NCI-H446 treated with DMSO at 0.1 percent for 48 hours (cell line): Measurements from ENCODE around the gene KANSL1.
"Not testable (repeated sequence)": the region's sequence is repeated elsewhere in the genome, so short reads cannot be mapped to it uniquely, and the experiment has no call there.

Source experiments
- DNase-seq: peaks from one replicate; lab custom pipeline; 2025; lab: John Stamatoyannopoulos, UW

KANSL1 gene

GRCh38 chr17:46117117-46117516 is 76.1 kb downstream of the KANSL1 start:
- DNase-seq, result no peak

DNA sequence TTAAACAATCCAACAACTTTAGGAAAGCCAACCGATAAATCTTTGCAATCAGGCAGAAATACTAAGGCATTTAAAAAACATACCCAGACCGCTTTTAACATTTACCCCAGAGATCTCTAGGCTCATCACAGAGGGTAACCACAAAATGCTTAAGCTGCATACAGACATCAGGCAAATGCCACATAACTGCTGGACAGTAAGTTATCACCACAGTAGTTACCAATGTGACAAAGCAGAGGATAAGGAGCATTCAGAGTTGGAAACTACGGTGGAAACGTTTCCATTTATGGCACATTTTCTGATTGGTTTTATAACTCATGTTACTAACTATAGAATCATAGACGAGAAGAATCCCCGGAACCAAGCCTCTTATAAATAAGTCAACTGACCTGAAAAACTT is 77.5 kb downstream of the KANSL1 start:
- no peak for DNase-seq

DNA sequence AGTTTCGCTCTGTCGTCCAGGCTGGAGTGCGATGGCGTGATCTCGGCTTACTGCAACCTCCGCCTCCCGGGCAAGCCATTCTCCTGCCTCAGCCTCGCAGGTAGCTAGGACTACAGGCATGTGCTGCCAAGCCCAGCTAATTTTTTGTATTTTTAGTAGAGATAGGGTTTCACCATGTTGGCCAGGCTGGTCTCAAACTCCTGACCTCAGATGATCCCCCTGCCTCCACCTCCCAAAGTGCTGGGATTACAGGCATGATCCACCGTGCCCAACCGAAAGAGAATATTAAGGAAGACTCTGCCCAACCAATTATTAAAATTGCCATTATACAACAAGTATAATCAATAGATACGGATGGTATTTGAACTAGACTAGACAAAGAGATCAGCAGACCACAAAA is 82.0 kb downstream of the KANSL1 start:
- not testable (repeated sequence) for DNase-seq

DNA sequence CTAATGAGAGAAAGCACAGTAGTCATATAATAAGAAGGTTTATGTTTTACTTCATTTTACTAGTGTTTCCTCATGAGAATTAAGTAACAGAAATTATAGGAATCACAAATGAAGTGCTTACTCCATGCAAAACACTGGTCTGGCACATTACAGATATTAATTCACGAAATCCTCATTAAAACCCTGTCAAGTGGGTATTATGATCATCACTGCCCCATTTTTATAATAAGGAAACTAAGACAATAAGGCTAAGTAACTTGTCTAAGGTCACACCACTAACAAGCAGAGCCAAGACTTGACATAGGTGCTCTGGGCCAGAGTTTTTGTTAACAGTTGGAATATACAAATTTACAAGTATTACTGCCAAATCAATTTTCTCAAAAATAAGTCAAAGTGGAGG is 83.0 kb downstream of the KANSL1 start:
- DNase-seq, result no peak

- no peak for DNase-seq
These were observed 83.5 kb downstream of the KANSL1 start for GRCh38 chr17:46109603-46110189.

DNA sequence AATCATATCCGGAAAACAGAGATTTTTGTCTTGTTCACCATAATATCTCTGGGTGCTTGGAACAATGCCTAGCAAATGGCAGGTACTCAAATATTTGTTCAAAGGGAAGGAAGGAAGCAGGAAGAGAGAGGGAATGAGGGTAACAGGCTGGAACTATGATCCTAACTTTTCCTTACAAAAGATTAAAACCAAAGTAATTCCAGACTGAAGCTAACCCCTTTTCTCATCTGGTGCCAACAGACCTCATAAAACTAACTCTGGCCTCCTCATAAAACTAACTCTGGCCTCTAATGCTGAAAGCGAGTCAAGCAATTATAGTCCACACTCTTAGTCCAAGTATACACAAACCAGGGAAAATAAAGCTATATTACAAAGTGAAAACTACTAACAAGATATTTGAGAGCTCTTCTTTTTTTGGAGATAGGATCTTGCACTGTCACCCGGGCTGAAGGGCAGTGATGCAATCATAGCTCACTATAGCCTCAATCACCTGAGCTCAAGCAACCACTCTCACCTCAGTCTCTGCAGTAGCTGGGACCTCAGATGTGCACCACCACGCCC is 84.6 kb downstream of the KANSL1 start:
- no peak for DNase-seq

DNA sequence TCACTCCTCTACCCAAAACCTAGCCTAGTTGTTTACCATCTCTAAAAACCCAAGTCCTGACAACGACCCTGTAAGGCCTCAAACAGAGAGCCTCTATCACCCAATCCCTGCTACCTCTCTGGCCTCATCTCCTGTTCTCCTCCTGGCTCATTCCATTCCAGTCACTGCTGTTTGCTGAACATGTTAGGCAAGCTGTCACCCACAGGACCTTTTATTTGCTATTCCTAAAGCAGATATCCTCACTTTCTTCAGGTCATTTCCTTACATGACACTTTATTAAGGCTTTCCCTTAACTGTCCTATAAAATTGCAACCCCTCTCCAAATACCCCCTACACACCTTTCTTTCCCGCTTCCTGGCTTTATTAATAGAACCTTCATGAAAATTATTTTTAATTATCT is 85.1 kb downstream of the KANSL1 start:
- no peak for DNase-seq

GRCh38 chr17:46106966-46107644 is 86.1 kb downstream of the KANSL1 start:
- no peak for DNase-seq

DNA sequence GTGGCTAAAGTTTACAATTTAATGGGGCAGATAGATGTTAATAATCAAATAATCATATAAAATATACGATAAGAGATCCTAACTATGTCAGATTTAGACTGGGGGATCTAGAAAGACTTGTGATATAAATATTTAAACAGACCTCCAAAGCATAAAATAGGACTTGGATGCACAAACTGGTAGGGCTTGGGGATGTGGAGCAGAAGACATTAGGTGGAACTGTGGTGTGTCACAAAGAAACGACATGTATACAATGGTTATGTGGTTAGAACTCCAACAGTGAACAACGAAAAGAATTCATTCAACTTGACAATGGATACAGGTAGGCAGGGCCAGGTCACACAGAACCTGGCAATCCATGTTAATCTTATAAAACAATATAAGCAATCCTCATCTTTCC is 90.4 kb downstream of the KANSL1 start:
- DNase-seq, result not testable (repeated sequence)

- DNase-seq, result not testable (repeated sequence)
These were observed 91.2 kb downstream of the KANSL1 start for GRCh38 chr17:46101785-46102617.

GRCh38 chr17:46100590-46100989 is 92.6 kb downstream of the KANSL1 start:
- no peak for DNase-seq

- DNase-seq, result no peak
These were observed 93.4 kb downstream of the KANSL1 start for GRCh38 chr17:46099865-46100264.

- DNase-seq, result no peak
These were observed 95.7 kb downstream of the KANSL1 start for GRCh38 chr17:46097497-46097896.

DNA sequence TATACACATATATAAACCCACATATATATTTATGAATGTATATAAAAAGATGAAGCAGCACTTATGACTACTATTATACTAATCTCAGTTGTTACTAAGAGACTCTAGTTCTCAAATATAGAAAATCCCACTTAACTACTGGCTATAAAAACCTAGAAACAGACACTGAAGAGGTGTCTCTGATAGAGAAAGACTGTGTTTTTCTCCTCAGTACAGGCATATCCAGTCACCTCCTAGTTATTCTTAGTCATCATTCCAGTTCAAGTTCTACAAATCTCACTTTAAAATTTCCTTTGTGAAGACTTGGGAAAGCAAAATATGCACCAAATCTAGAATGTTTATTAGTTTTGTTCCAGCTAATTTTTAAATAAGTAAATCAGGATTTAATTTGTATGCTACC is 100.2 kb downstream of the KANSL1 start:
- no peak for DNase-seq

DNA sequence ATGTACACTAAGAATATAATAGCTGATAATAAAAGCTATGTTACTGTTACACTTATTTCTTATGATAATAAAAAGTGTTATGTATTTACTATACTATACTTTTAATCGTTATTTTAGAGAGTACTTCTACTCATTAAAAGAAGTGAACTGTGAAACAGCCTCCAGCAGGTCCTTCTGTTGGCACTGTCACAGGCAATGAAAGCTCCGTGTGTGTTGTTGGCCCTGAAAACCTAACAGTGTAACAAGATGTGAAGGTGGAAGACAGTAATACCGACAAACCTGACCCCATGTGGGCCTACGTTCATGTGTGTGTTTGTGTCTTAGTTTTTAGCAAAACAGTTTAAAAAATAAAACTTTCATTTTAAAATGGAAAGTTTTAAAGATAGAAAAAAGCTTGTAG is 102.4 kb downstream of the KANSL1 start:
- DNase-seq, result no peak

- no peak for DNase-seq
These were observed 103.8 kb downstream of the KANSL1 start for GRCh38 chr17:46089389-46089965.

DNA sequence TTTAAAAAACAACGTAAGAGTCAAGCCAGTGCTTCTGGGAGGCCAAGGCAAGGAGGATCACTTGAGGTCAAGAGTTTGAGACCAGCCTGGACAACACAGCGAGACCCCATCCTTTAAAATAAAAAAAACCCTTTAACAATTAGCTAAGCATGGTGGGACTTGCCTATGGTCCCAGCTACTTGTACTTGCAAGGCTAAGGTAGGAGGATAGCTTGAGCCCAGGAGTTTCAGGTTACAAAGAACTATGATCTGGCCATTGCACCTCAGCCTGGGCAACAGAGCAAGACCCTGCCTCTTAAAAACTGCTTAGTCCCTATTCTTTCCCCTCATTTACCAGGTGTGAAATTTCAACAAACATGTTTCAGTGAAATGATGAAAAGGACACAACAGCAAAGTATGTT is 104.6 kb downstream of the KANSL1 start:
- DNase-seq, result no peak

DNA sequence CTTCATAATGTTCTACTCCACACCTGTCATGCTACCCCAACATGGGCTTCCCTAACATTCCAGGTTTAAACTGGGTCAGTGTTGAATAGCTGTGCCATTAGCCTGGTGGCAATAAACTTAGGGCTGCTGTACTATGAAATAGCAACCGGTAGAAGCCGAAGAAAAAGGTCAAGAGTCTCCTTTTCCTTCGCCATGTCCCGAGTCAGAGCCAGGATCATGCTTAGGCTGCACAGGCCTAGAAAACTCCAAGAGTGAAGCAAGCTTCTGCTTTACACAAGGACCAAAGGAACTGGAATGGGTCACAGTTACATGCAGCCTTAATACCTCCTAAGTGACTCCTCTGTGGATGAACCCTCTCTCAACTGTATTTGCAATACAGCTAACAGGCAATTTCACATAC is 105.4 kb downstream of the KANSL1 start:
- DNase-seq, result not testable (repeated sequence)

DNA sequence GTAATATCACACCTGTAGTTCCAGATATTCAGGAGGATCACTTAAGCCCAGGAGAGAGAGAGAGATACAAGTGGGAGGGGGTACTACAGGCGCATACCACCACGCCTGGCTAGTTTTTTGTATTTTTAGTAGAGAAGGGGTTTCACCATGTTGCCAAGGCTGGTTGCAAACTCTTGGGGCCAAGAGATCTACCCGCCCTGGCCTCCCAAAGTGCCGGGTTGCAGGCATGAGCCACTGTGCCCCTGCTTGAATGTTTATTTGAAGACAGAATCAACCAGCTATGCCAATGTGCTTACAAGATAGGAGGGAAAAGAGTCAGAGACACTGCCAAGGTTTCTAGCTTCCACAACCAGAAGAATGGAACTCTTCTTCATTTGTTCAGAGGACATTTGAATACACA is 106.4 kb downstream of the KANSL1 start:
- DNase-seq, result no peak

- no peak for DNase-seq
These were observed 107.7 kb downstream of the KANSL1 start for GRCh38 chr17:46085522-46085921.

DNA sequence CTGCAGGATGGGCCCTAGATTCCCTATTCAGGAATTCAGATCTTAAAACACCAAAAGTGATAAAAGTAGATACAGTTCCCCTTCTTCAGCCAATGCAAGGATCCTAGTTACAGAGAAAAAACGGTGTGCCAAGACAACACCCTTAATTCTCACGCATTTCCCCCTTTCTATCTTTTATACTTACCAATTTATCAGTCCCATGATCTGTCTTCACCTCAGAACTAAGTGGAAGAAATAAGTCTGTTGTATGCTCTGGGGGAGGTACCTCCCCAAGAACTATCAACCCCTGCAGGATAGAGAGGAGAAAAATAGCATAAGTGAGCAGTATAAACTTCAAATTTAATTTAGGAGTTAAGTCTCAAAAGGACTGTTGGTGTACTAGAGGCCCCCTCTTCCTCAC is 111.0 kb downstream of the KANSL1 start:
- DNase-seq, result no peak

DNA sequence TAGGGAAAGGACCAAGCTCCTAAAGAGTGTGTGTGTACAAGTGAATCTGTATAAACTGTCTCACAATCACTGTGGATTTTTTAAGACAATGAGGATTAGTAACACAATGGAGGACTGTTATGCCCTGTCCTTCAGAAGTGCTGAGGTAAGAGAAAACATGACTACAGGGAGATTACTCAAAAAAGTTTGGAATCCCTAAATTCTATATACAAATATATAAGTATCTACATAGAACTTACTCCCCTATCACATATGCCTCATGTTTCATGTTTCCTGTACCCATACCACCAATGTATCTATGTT is 112.3 kb downstream of the KANSL1 start:
- DNase-seq, result no peak
